ENCODE data around the gene DDX42. TPM values are rescaled to one million over a fixed set of nuclear protein-coding genes. Genes with fewer than 3 reads are reported as not detected.

DDX42 gene
- total and polyA plus RNA-seq, 2 donors (not counting 1 experiment from before 2014, with no cell fraction given): 61.6 to 170 TPM

- no CpG with 5 or more reads among the region's 2 CpGs for WGBS (ENCODE audit: insufficient coverage)
- Histone ChIP-seq H3K36me3 (replicated peaks in 1 of 2; ENCODE audit: control extremely low read depth in 1 of 2, control insufficient read depth in 1 of 2, extremely low read depth in 1 of 2, insufficient read depth in 2 of 2, low read length in 1 of 2) (no peaks in the 10 kb centered on the region), H3K4me2 (replicated peaks; ENCODE audit: low read depth, low read length, poor library complexity, severe bottlenecking) (no peak overlapping the region), H3K9me3 (ENCODE audit: control extremely low read depth in 1 of 3, control insufficient read depth in 2 of 3, insufficient read depth in 1 of 3, low read length in 2 of 3) (peaks cover 0 to 15% (median 0%) of the 10 kb centered on the region in 3 donors), H2AFZ (ENCODE audit: insufficient read depth, low read depth, low read length, poor library complexity, severe bottlenecking) (no peak overlapping the region), H3K27ac (ENCODE audit: low read length in 2 of 2) (no peak overlapping the region), H4K20me1 (ENCODE audit: control insufficient read depth, insufficient read depth, low read length, poor library complexity, severe bottlenecking) (no peaks in the 10 kb centered on the region), H3K4me1 (ENCODE audit: control insufficient read depth in 2 of 2, insufficient read depth in 2 of 2, low read length in 2 of 2) (peaks cover 5 to 11% of the 10 kb centered on the region in 2 donors), H3K79me2 (ENCODE audit: control insufficient read depth, insufficient read depth, low read length) (no peaks in the 10 kb centered on the region), H3K4me3 (ENCODE audit: control extremely low read depth in 1 of 5, extremely low read depth in 1 of 5, insufficient read depth in 1 of 5, low read depth in 2 of 5, low read length in 4 of 5) (no peak overlapping the region), H3K27me3 (replicated peaks in 1 of 4; ENCODE audit: control extremely low read depth in 1 of 4, control insufficient read depth in 3 of 4, insufficient read depth in 4 of 4, low read length in 3 of 4) (no peaks in the 10 kb centered on the region), H3K9ac (ENCODE audit: low read length) (no peak overlapping the region)
- no peak for DNase-seq
- no peak overlapping the region for H3K27ac Mint-ChIP-seq
- no peak overlapping the region for H3K4me3 Mint-ChIP-seq
- intact Hi-C loops (cut with micrococcal nuclease): no loop called here
- no peaks in the 10 kb centered on the region for H3K27me3 Mint-ChIP-seq
- peaks cover 3% of the 10 kb centered on the region for H3K9me3 Mint-ChIP-seq (ENCODE audit: insufficient read depth)
- peaks cover 11% of the 10 kb centered on the region for H3K4me1 Mint-ChIP-seq
- POLR2A ChIA-PET: no interaction called here
- ATAC-seq (ENCODE audit: low read depth): no peak
- TF ChIP-seq CTCF (IDR thresholded peaks at IDR 0.05): no peak
- no peak for TF ChIP-seq EZH2 (IDR thresholded peaks at IDR 0.05; ENCODE audit: borderline replicate concordance, insufficient read depth, low read depth, low read length, poor library complexity, severe bottlenecking)
- CTCF ChIA-PET: no interaction called here
Observed at GRCh38 chr17:63853260-63853659, 79.3 kb downstream of the DDX42 start.

- Histone ChIP-seq H3K36me3 (replicated peaks in 1 of 2; ENCODE audit: control extremely low read depth in 1 of 2, control insufficient read depth in 1 of 2, extremely low read depth in 1 of 2, insufficient read depth in 2 of 2, low read length in 1 of 2) (no peaks in the 10 kb centered on the region), H4K20me1 (ENCODE audit: control insufficient read depth, insufficient read depth, low read length, poor library complexity, severe bottlenecking) (no peaks in the 10 kb centered on the region), H3K4me2 (replicated peaks; ENCODE audit: low read depth, low read length, poor library complexity, severe bottlenecking) (no peak overlapping the region), H2AFZ (ENCODE audit: insufficient read depth, low read depth, low read length, poor library complexity, severe bottlenecking) (no peak overlapping the region), H3K27me3 (replicated peaks in 1 of 4; ENCODE audit: control extremely low read depth in 1 of 4, control insufficient read depth in 3 of 4, insufficient read depth in 4 of 4, low read length in 3 of 4) (peaks cover 0 to 4% (median 1%) of the 10 kb centered on the region in 4 experiments), H3K4me1 (ENCODE audit: control insufficient read depth in 2 of 2, insufficient read depth in 2 of 2, low read length in 2 of 2) (no peaks in the 10 kb centered on the region), H3K9me3 (ENCODE audit: control extremely low read depth in 1 of 3, control insufficient read depth in 2 of 3, insufficient read depth in 1 of 3, low read length in 2 of 3) (peaks cover 0 to under 1% (median 0%) of the 10 kb centered on the region in 3 donors), H3K9ac (ENCODE audit: low read length) (no peak overlapping the region), H3K79me2 (ENCODE audit: control insufficient read depth, insufficient read depth, low read length) (no peaks in the 10 kb centered on the region), H3K27ac (ENCODE audit: low read length in 2 of 2) (no peak overlapping the region), H3K4me3 (ENCODE audit: control extremely low read depth in 1 of 5, extremely low read depth in 1 of 5, insufficient read depth in 1 of 5, low read depth in 2 of 5, low read length in 4 of 5) (no peak overlapping the region)
- no peak overlapping the region for H3K27ac Mint-ChIP-seq
- ChIA-PET POLR2A (no interaction called here), CTCF (interaction anchor here (1.1 kb wide), 1 partner anchor 33 kb away, joined by 4 read pairs; no protein-coding TSS in a partner anchor)
- ATAC-seq (ENCODE audit: low read depth) (no peak), DNase-seq (no peak)
- H3K4me1 Mint-ChIP-seq: peaks cover 2% of the 10 kb centered on the region
- TF ChIP-seq EZH2 (IDR thresholded peaks at IDR 0.05; ENCODE audit: borderline replicate concordance, insufficient read depth, low read depth, low read length, poor library complexity, severe bottlenecking) (no peak), CTCF (IDR thresholded peaks at IDR 0.05) (no peak)
- intact Hi-C loops (cut with micrococcal nuclease): no loop called here
- H3K9me3 Mint-ChIP-seq (ENCODE audit: insufficient read depth): no peaks in the 10 kb centered on the region
- peaks cover 4% of the 10 kb centered on the region for H3K27me3 Mint-ChIP-seq
- WGBS (ENCODE audit: insufficient coverage): 94% methylated on average over 5 of the region's 5 CpGs
- no peak overlapping the region for H3K4me3 Mint-ChIP-seq
Observed at GRCh38 chr17:63854709-63855108, 80.7 kb downstream of the DDX42 start.
